NCI-H524 (cell line): ENCODE data around the gene KRT82.
"Not testable (repeated sequence)": the region's sequence is repeated elsewhere in the genome, so short reads cannot be mapped to it uniquely, and the experiment has no call there.

Experiments used
- DNase-seq, 2 experiments: peaks; one replicate each; lab custom pipeline; 2025; lab: John Stamatoyannopoulos, UW

The KRT82 gene

GRCh38 chr12:52410589-52411248, 4.6 kb upstream of the KRT82 start:
- DNase-seq, result not testable (repeated sequence)

- no peak for DNase-seq
Observed at GRCh38 chr12:52407918-52408317, 1.8 kb upstream of the KRT82 start.

- DNase-seq, result no peak
Observed at GRCh38 chr12:52404951-52405350, 1.2 kb downstream of the KRT82 start.

- DNase-seq, result no peak
Observed at GRCh38 chr12:52403561-52403960, 2.6 kb downstream of the KRT82 start.

- peak; percentile 23 to 72 for DNase-seq
Observed at GRCh38 chr12:52402873-52403540, 3.1 kb downstream of the KRT82 start.

- no peak for DNase-seq
Observed at GRCh38 chr12:52402377-52402776, 3.8 kb downstream of the KRT82 start.

GRCh38 chr12:52401926-52402325, 4.2 kb downstream of the KRT82 start:
- DNase-seq, result no peak

- DNase-seq, result no peak
Observed at GRCh38 chr12:52401526-52401925, 4.6 kb downstream of the KRT82 start.

GRCh38 chr12:52400906-52401305, 5.2 kb downstream of the KRT82 start:
- no peak for DNase-seq

- DNase-seq, result no peak
Observed at GRCh38 chr12:52399756-52400155, 6.4 kb downstream of the KRT82 start.

- no peak for DNase-seq
Observed at GRCh38 chr12:52398176-52398575, 8.0 kb downstream of the KRT82 start.

GRCh38 chr12:52396656-52397055, 9.5 kb downstream of the KRT82 start:
- no peak for DNase-seq

- DNase-seq, result peak; percentile 81 to 95
Observed at GRCh38 chr12:52395761-52396434, 10.2 kb downstream of the KRT82 start.

- DNase-seq, result no peak
Observed at GRCh38 chr12:52394836-52395405, 11.2 kb downstream of the KRT82 start.

GRCh38 chr12:52392465-52393007, 13.6 kb downstream of the KRT82 start:
- DNase-seq, result no peak

GRCh38 chr12:52391618-52392002, 14.5 kb downstream of the KRT82 start:
- DNase-seq, result peak; percentile 92 to 95

- DNase-seq, result peak; percentile 47 to 56
Observed at GRCh38 chr12:52390739-52391617, 15.2 kb downstream of the KRT82 start.

- no peak for DNase-seq
Observed at GRCh38 chr12:52389313-52390207, 16.6 kb downstream of the KRT82 start.

GRCh38 chr12:52387859-52388258, 18.3 kb downstream of the KRT82 start:
- DNase-seq, result no peak

- no peak for DNase-seq
Observed at GRCh38 chr12:52385226-52385702, 20.9 kb downstream of the KRT82 start, which contains the start of gene KRT84. TSS of gene KRT84 (minus strand) at chr12:52385652. CDS start at chr12:52385585, 67 bp downstream.
